Mononuclear cell (primary cell): ENCODE results near the gene EMP3. TPM values are rescaled to one million over a fixed set of nuclear protein-coding genes. Genes with fewer than 3 reads are reported as not detected.
A peak's percentile ranks its signal among the peaks of the same experiment; 100 is the strongest.

ENCODE experiments used
- H3K27me3 ChIP-seq: 2 replicates; pipeline ENCODE4 v1.6.0; 2011; ENCODE audit warnings: low read length, control low read depth; ENCODE audit not compliant: insufficient read depth
- H3K4me1 ChIP-seq: 2 replicates; pipeline ENCODE4 v1.5.1; 2011; ENCODE audit warnings: mild to moderate bottlenecking, low read length, control low read depth; ENCODE audit not compliant: insufficient read depth
- H3K4me3 ChIP-seq: 2 replicates; pipeline ENCODE4 v1.5.1; 2011; ENCODE audit warnings: mild to moderate bottlenecking, low read length, moderate library complexity
- H3K9me3 ChIP-seq: 2 replicates; pipeline ENCODE4 v1.5.1; 2011; ENCODE audit warnings: low read depth, mild to moderate bottlenecking, control low read depth, low read length
- total RNA-seq: library from RNA; depleted of rRNA; stranded (reverse); fragments of >200 nt; gene quantifications from one replicate; pipeline ENCODE4 v1.2.3, GENCODE V29; 2012

The EMP3 gene
- total RNA-seq, 1 donor = 230 TPM

DNA sequence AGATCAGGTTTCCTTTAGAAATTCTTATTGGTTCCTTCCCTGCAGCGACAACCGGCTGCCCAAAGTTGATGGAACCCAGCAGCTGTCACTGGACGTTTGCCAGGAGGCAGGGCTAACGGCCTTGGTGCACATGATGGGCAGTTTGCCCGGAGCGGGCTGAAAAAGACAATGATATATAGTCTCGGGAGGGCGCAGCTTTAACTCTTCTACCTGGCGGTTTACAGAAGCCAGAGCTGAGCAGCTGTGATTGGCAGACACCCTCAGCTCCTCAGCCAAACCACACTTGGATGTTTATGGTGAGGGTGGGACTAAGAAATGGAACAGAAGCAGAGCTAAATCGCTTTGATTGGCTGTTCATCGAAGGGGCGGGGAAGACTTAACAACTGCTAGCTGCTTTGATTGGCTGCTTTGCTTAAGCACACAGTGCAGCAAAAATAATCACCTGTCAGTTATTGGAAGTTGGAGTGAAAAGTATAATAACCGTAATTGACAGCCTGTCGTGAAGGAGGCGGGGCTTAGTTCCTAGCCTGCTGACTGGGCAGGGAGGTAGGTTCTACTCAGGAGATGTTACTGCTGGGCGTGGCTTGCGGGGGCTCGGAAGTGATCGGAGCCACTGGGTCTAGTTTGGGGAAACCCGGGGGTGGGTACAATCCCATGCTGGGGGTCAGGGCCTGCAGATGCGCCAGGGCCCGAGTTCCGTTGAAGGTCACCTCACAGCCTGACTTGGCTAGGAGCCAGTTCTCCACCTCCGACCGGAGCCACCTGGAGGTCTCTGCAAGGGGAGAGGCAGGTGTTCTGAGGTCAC lies 7.5 kb downstream of the EMP3 start:
- H3K9me3 ChIP-seq = no peaks in the 10 kb centered on the region
- peaks cover 64% of the 10 kb centered on the region for H3K4me1 ChIP-seq

DNA sequence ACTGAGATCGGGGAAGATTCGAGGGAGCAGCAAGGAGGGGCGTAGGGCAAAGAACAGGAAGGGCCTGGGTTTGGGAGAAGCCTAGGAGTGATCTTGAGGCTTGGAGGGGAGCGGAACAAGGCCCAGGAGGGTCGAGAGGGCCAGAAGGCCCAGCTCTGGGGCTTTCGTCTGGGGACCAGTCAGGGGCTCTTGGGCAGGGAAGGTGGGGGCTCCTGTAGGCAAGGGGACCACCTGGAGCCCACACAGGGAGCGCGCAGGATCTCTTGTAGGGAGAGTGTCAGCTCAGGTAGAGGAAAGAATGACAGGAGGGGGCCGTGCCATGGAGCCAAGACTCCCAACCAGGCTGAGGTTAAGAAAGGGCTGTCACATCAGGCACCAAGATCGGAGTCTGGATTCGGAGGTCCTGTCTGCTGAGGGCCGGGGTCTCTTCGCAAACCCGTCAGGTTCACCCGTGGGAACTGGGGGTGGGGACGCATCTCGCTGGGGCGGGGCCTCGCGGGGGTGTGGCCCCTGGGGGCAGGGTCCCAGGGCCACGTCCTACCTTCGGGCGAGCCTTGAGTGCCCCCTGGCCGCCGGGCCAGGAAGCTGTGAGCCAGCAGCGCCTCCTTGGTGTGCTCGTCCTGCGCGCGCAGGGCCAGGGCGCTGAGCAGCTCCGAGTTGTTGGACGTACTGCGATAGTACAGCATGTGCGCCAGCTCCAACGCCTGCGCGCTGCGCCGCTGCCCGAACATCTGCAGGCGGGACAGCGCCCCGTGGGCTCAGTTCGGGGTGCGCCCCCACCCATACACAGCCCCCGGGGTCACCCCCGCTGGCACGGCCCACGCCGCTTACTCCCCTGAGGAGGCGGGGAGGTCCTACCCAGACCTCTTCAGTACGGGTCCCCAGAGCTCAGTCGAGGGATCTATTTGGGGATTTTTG lies 8.4 kb downstream of the EMP3 start:
- H3K9me3 ChIP-seq = no peaks in the 10 kb centered on the region
- H3K4me1 ChIP-seq = peaks cover 55% of the 10 kb centered on the region
- peak overlapping the region; percentile 52 for H3K4me3 ChIP-seq
- no peaks in the 10 kb centered on the region for H3K27me3 ChIP-seq

More for the DNA sequence above, 7.5 kb downstream of the EMP3 start:
- peak overlapping the region; percentile 52 for H3K4me3 ChIP-seq
- H3K27me3 ChIP-seq = no peaks in the 10 kb centered on the region

DNA sequence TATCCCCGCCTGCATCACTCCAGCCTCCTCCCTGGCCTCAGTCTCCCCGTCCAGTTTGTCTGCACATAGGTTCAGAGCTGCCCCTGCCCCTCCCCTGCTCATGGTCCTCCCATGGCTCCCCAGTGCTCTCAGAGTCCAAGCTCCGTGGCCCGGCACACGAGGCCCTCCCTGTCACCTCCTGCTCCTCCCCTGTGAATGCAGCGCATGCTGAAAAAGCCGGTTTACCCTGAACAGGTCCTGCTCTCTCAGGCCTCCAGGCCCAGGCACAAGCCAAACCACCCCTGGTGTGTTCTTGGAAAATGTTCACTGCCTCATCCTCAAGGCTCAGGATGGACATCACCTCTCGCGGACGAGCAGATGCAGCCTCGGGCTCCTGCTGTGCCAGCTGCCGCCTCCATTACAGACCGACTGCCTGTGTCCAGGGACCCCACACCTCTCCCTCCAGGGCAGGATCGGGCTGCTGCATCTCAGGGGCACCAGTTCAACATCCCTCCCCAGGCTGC lies 13.0 kb downstream of the EMP3 start:
- H3K4me3 ChIP-seq = no peak overlapping the region
- no peaks in the 10 kb centered on the region for H3K27me3 ChIP-seq
- peaks cover 13% of the 10 kb centered on the region for H3K4me1 ChIP-seq
- H3K9me3 ChIP-seq = no peaks in the 10 kb centered on the region

DNA sequence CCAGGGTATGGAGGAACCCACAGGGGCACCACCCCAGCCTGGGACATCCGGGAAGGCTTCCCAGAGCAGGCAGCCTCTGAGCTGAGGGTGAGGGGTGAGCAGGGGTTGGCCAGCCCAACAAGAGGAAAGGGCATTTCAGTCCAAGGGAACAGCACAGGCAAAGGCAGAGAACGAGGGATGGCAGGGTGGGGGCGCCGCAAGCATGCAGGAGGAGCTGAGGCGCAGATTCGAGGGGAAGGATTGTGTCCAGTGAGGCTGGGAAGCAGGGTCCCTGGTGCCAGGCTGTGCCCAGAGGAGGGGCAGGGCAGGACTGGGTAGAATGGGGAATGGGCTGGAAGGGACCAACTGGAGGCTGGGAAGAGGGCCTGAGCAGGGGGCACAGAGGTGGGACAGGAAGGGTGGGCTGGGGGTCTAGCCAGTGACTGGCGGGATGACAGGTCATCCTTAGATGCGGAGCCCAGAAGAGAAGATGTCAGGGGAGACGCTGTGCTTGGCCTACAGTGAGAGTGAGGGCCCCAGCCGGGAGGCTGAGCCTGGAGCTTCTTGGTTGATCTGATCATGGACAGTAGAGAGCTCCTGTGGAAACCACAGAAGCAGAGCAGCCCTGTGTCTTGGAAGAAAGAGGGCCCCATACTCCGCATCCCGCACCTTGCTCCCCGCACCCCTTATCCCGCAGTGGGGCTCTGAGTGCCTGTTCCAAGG lies 13.6 kb downstream of the EMP3 start:
- Histone ChIP-seq H3K9me3 (no peaks in the 10 kb centered on the region), H3K4me1 (peaks cover 9% of the 10 kb centered on the region), H3K27me3 (no peaks in the 10 kb centered on the region)

DNA sequence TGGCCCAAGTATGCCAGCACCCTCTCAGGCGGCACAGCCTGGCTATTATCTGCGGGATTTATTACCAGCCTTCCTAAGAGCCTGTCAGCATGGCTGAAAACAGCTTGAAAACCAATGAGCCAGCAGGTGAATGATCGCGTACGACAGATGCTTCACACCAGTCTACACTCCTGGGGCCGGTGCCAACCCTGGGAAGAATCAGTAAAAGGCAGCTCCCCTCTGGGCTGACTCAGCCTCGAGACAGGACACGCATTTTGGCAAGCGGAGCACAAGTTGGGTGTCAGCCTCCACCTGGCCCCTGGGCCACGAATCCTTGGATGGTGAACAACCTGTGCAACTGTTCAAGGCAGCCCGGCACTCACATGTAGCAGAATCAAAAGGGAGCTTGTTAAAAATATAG lies 15.6 kb downstream of the EMP3 start:
- Histone ChIP-seq H3K27me3 (no peaks in the 10 kb centered on the region), H3K9me3 (no peaks in the 10 kb centered on the region), H3K4me3 (no peak overlapping the region), H3K4me1 (no peaks in the 10 kb centered on the region)

More for the DNA sequence above, 13.6 kb downstream of the EMP3 start:
- H3K4me3 ChIP-seq = no peak overlapping the region

DNA sequence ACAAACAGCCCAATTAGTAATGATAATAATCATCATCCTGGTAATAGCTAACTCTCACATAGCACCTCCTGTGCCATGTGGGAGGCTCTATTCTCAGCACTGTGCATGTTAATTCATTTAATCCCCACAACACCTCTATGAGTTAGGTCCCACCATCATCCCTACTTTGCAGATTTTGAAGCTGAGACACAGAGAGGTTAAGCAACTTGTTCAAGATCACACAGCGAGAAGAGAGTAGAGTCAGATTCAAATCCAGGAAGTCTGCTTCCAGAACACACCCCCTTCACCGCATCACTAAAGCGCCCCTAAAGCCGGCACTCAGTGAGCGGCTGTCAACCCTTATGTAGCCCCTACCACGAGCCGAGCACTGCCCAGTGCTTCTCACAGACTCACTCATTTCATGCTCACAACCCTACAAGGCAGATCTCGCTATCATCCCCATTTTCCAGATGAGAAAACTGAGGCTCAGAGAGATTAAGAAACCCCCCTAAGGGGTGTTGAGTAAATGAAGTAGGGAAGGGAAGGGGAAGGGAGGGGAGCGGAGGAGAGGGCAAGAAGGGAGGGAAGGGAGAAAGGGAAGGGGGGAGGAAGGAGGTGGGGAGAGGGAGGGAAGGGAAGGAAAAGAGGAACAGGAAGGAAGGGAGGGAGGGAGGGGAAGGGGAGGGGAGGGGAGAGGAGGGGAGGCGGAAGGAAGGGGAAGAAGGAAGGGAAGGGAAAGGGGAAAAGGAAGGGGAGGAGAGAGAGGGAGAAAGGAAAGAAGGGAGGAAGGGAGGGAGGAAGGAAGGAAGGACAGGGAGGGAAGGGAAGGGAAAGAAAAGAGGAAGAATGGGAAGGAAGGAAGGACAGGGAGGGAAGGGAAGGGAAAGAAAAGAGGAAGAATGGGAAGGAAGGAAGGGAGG lies 16.4 kb downstream of the EMP3 start:
- H3K27me3 ChIP-seq = no peaks in the 10 kb centered on the region
- H3K4me3 ChIP-seq = no peak overlapping the region
- H3K9me3 ChIP-seq = no peaks in the 10 kb centered on the region
- no peaks in the 10 kb centered on the region for H3K4me1 ChIP-seq

DNA sequence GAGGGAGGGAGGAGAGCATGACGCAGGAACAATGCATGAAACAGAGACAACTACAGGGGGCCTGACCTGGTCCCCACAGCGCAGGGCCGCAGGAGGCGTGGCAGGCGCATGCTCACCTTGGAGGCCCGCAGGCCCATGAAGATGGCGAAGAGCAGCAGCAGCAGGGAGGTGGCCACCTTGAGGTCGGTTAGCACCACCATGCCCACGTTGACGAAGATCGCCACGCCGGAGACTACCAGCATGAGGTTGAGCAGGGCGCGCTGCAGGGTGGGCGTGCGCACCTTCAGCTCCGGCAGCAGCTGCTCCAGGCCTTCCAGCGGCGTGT lies 17.0 kb downstream of the EMP3 start:
- Histone ChIP-seq H3K4me3 (no peak overlapping the region), H3K27me3 (no peaks in the 10 kb centered on the region), H3K9me3 (no peaks in the 10 kb centered on the region), H3K4me1 (no peaks in the 10 kb centered on the region)

DNA sequence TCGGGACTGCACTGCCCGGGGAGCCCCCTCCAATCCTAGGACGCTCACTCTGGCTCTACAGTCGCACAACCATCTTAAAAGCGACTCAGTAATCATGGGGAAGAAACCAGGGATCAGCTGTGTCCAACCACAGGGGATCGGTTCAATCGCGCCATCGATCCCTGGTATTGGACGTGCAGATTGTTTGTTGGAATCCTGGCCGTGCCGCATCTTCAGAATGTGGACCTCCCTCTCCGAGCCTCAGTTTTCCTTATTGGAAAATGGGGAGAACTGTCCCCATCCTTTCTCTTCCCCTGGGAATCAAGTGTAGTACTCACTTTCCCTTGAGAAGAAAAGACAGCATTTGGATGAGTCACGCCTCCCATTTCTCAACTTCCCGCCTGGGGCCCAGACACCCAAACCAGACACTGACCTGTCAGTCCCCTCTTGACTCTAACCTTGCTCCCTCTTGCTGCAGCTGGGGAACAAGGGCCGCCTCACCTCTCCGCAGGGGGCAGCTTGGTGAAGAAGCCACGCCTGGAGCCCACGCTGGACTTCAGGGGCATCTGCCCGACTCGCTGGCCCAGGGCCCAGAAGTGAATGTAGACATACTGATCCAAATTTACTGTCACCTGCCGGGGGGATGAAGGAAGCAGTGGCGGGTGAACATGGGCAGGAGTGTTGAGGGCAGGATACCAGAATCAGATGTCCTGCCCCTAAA lies 17.6 kb downstream of the EMP3 start:
- no peaks in the 10 kb centered on the region for H3K4me1 ChIP-seq
- H3K27me3 ChIP-seq = no peaks in the 10 kb centered on the region
- no peak overlapping the region for H3K4me3 ChIP-seq
- no peaks in the 10 kb centered on the region for H3K9me3 ChIP-seq

DNA sequence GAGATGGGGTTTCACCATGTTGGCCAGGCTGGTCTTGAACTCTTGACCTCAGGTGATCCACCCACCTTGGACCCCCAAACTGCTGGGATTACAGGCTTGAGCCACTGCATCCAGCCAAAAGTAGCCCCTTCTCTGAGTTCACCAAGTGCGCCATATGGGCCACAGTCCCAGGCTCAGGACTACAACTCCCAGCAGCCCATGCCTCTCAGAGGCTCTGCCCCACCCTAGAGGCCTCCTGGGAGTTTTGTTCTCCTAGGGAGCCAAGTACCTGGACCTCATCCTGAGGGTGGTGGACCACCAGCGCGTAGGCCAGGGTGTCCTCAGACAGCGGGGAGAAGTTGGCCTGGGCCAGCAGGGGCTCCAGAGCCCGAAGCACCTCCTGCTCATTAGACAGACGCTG lies 19.5 kb downstream of the EMP3 start:
- Histone ChIP-seq H3K27me3 (no peaks in the 10 kb centered on the region), H3K4me3 (no peak overlapping the region), H3K4me1 (no peaks in the 10 kb centered on the region), H3K9me3 (no peaks in the 10 kb centered on the region)

DNA sequence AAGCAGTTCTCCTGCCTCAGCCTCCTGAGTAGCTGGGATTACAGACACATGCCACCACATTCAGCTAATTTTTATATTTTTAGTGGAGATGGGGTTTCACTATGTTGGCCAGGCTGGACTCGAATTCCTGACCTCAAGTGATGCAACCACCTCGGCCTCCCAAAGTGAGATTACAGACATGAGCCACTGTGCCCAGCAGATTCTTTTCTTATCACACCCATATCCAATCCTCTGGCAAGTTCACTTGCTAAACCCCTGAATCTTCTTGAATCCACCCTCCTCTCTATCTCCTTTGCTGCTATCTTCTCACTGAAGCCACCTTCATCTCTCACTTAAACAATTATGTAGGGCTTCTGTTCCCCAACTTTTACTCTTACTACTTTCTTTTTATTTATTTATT lies 20.8 kb downstream of the EMP3 start:
- Histone ChIP-seq H3K9me3 (no peaks in the 10 kb centered on the region), H3K4me1 (no peaks in the 10 kb centered on the region), H3K27me3 (no peaks in the 10 kb centered on the region), H3K4me3 (no peak overlapping the region)

DNA sequence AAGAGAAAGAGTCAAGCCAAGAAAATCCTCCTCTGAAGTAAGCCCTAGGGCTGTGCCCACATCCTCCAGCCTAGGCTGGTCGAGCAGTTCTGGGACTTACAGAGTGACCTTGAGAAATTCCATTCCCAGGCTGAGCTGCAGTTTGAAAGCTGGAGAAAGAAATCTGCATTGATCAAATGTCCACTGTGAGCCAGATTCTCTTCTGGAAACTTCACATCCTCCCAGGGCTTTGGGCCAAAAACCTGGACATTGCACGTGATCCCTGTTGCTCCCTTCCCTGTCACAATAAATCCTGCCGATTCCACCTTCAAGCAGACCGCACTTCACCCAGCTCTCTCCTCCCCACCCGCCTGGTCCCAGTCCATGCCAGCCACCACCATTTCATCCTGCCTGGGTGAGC lies 22.7 kb downstream of the EMP3 start:
- no peaks in the 10 kb centered on the region for H3K4me1 ChIP-seq
- no peaks in the 10 kb centered on the region for H3K27me3 ChIP-seq
- no peak overlapping the region for H3K4me3 ChIP-seq
- no peaks in the 10 kb centered on the region for H3K9me3 ChIP-seq

DNA sequence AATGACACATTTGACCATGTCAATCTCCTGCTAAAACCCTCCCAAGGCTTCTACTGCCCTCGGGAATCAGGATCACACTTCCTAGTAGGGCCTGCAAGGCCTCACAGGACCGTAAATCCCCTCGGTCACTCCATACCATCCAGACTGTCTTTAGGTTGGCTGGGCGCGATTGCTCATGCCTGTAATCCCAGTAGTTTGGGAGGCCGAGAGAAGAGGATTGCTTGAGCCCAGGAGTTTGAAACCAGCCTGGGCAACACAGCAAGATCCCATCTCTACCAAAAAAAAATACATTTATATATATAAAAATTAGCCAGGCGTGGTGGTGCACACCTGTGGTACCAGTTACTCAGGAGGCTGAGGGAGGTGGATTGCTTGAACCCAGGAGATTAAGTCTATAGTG lies 23.4 kb downstream of the EMP3 start:
- Histone ChIP-seq H3K4me3 (no peak overlapping the region), H3K9me3 (no peaks in the 10 kb centered on the region), H3K27me3 (no peaks in the 10 kb centered on the region), H3K4me1 (no peaks in the 10 kb centered on the region)

DNA sequence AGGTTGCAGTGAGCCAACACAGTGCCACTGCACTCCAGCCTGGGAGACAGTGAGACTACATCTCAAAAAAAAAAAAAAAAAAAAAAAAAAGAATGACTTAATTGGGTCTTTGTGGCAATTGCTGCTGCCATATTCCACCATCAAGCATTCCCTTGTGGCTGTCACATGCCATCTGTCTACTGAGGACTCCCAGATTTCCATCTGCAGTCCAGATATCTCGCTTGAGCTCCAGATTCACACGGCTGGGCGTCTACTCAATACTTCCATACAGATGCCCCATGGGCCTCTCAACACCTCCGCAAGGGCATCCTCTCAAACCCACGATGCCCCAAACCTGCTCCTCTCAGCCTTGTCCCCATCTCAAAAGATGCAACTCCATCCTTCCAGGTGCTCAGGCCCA lies 25.5 kb downstream of the EMP3 start:
- H3K4me1 ChIP-seq = no peaks in the 10 kb centered on the region
- H3K9me3 ChIP-seq = no peaks in the 10 kb centered on the region
- H3K27me3 ChIP-seq = no peaks in the 10 kb centered on the region
- H3K4me3 ChIP-seq = no peak overlapping the region

DNA sequence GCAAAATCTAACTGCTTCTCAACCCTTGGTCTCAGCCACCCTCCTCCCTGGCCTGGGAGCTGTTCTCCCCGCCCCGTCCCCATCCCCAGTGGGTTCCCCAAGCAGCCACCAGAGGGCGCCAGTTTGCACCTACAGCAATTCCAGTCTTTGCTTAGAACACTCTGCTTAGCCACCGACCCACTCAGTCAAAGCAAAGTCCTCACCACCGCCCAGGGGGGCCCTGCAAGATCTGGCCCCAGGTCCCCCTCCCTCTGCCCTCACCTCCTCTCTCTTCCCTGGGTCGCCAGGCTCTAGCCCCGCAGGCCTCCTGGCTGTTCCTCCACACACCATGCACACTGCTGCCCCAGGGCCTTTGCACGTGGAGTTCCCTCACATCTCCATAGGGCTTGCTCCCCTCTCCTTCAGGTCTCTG lies 26.0 kb downstream of the EMP3 start:
- Histone ChIP-seq H3K27me3 (no peaks in the 10 kb centered on the region), H3K4me1 (no peaks in the 10 kb centered on the region)

More for the DNA sequence above, 26.0 kb downstream of the EMP3 start:
- Histone ChIP-seq H3K4me3 (no peak overlapping the region), H3K9me3 (no peaks in the 10 kb centered on the region)
